Suppressor macrophage treated with lipopolysaccharide for 1 hour (primary cell): ENCODE measurements around the gene MRPS23.

Experiments
- DNase-seq, 3 donors: peaks; one replicate each; pipeline ENCODE4 v3.0.0-alpha.2; 2020 to 2022

The MRPS23 gene

GRCh38 chr17:57835333-57835900 lies 14.4 kb downstream of the MRPS23 start:
- no peak for DNase-seq

DNA sequence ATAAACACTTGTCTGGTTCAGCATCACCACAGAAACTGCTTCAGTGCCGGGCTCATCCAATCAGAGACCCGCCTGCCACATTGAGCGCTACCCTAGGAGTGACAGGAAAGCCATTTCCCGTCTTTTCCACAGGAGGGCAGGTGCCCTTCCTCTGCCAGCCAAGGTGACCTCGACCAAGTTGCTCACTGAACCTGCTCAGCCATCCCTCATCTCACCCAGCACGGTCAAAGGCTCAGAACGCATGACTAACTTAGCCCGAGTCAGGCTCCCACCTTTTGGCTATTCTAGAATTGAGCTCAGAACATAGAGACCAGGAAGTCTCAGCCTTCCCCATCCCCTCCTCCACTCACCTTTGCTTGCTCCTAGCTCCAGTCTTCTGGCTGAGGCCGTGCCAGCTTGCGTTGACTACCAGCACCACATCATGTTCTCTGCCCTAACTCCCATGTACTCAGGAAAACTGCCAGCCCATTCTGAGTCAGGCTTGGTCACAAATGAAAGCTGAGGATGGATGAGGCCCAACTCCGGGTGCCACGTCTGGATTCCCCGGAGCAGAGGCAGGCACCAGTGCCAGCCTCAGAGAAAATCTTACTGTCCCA lies 15.6 kb downstream of the MRPS23 start:
- DNase-seq = no peak

DNA sequence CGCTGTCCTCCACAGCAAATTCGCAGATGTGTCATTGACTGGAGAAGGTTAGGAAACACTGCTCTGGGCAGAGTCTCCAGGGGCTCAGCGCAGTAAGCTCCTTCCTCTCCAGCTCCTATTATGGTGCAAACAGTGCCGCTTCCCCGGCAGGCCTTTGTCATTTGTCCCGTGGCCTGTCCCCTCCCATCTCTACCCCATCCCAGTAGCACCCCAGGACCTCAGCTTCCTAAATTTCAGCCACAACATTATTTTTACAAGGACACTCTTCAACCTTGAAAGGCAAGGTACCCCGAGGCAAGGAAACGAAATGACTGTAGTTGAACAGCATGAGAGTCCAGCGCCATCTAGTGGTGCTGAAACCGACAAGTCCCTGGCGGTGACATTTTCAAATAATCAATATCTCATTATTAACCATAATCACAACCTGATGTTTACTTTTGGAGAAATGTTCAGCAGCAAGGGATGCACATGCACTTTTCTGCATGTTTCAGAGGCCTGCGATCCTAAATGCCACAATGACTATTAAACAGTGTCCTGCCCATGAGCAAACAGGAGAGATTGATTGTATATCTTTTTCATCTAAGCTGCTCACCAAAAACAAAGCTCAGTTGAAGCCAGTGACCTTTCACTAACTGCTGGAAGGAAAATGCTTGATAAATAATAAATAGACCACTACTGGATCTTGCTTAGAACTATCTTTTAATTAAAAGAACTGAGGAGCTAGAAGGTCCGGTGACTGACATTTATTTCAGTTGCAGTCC lies 16.5 kb downstream of the MRPS23 start:
- peak; percentile 81 to 85 (median 83) for DNase-seq

- peak; percentile 53 to 73 (median 69) for DNase-seq
Observed at GRCh38 chr17:57832314-57833178, 17.3 kb downstream of the MRPS23 start.

- DNase-seq = no peak
Observed at GRCh38 chr17:57830880-57831279, 19.0 kb downstream of the MRPS23 start.

DNA sequence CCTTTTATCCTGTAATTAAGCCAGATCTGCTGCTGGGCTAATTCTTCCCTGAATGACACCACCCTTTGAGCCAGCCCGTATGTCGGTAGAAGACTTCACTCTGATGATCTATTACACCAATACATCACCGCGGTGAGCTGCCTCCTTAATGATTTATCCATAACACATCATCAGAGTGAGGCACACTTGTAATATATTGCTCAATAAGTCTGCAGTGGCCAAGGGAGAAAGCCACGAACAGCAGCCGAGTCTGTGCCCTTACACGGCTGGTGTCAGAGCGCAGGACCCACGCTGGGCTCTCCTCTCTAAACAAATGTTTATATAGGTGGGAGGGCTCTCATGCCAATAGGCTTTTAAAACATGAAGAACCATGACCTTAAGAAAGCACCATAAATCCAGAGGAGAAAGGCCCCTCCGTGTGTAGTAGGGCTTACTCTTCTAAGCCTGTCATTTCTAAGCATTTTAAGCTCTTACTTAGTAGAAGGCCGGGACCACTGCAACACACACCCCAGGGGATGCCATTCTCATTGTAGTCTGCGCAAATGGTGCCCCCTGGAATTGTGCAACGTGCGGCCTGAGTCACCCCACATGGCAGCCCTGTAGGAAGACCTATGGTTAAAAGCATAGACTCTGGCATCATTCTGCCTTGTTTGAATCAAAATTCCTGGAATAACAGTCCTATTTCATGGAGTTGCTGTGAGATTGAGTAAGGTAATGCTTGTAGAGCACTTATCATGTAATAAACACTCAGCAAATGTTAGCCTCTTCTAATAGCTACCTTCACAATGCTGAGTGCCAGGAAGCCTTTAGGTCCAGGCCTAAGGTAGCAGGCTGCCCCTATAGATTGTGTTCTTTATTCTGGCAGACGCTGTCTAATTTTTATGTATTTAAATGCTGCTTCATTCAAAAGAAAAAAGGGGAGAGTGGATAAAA lies 26.1 kb downstream of the MRPS23 start:
- DNase-seq = peak; percentile 9 to 41 (median 38)

DNA sequence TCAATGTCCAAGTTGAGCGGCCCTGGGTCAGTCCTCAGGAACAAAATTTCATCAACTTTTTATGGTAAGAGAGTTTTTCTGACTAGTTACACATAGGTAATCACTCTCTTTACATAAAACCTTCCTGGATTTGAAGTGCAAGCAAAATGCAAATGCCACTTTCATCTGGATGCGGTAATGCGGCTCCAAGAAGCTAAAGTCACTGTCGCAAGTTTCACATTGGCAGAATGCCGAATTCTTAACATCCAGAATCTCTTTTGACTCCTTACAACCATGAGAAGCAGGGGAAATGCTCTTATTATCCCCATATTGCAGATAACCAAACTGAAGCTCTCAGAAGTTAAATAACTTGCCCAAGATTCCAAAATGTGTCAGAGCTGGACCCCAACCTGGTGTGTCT lies 30.0 kb downstream of the MRPS23 start:
- no peak for DNase-seq

DNA sequence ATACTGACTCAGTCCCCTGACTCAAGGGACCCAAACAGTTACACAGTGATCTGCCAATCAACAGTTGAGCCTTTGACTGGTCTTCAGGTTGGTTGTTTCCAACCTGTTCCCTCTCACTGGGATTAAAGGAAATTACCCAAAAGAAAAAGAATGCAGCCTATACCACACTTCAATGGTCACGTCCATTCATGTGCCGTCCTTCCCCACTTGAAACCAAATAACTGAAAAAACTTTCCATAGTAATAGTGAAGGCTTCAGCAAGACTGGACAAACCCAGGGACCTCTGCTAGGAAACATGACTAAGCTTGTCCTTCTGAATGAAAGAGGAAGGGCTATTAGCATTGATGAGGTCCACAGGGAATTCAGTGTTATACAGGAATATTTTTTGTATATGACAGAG lies 30.6 kb downstream of the MRPS23 start:
- DNase-seq = peak; percentile 65 to 76 (median 72)

DNA sequence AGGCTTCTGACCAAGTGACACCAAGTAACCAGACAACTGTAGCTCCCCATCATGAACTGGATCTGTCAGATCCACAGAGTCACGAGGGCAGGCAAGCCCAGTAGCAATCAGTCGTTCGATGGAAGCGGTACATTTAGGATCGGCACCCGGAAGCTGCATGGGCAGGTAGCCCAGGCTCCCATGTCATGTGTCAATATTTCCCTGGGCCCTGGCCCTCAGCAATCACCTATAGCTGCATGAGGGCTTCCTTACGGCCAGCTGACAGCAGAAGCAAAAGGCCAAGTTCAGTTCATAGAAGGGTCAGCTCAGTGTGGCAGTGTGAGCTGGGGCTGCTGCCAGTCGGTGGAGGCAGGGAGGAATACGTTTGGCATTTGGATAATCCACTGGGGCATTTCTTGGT lies 31.8 kb downstream of the MRPS23 start:
- no peak for DNase-seq

- no peak for DNase-seq
Observed at GRCh38 chr17:57817299-57817698, 32.5 kb downstream of the MRPS23 start.

- DNase-seq = no peak
Observed at GRCh38 chr17:57814421-57814820, 35.4 kb downstream of the MRPS23 start.

GRCh38 chr17:57811638-57812280 lies 38.1 kb downstream of the MRPS23 start:
- DNase-seq = no peak

GRCh38 chr17:57810721-57811637 lies 38.9 kb downstream of the MRPS23 start:
- DNase-seq = peak; percentile 52 to 65 (median 63)

GRCh38 chr17:57809879-57810278 lies 40.0 kb downstream of the MRPS23 start:
- no peak for DNase-seq

- DNase-seq = no peak
Observed at GRCh38 chr17:57808882-57809281, 41.0 kb downstream of the MRPS23 start.

- no peak for DNase-seq
Observed at GRCh38 chr17:57806167-57806830, 43.5 kb downstream of the MRPS23 start.

GRCh38 chr17:57803021-57803420 lies 46.8 kb downstream of the MRPS23 start:
- no peak for DNase-seq

DNA sequence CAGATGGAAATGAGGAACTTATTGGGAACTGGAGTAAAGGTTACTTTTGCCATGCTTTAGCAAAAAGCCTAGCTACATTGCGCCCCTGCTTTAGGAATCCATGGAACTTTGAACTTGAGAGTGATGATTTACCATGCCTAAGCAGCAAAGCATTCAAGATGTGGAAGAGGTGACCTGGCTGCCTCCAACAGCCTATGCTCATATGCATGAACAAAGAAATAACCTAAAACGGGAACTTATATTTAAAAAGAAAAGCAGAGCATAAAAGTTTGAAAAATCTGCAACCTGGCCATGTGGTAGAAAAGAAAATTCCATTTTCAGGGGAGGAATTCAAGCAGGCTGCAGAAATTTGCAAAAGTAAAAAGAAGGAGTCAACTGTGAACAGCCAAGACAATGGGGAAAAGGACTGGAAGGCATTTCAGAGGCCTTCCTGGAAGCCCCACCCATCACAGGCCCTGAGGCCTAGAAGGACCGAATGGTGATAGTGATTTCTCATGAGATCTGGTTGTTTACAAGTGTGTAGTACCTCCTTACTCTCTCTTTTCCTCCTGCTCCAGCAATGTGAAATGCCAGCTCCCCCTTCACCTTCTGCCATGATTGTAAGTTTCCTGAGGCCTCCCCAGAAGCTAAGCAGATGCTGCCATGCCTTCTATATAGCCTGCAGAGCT lies 48.7 kb downstream of the MRPS23 start:
- DNase-seq = no peak

- DNase-seq = no peak
Observed at GRCh38 chr17:57794841-57795240, 55.0 kb downstream of the MRPS23 start.
